IMR-90 (cell line): ENCODE measurements around the gene CST5. TPM values are rescaled to one million over a fixed set of nuclear protein-coding genes. Genes with fewer than 3 reads are reported as not detected.

ENCODE experiments used
- ATAC-seq: fragments of 200-7000 bp; cut with Tn5 transposase; 2 replicates; pipeline ENCODE4 v1.9.1; 2020; ENCODE audit warnings: low read depth, mild to moderate bottlenecking, moderate library complexity
- BruUV-seq: library from RNA; stranded (reverse); fragments of 400-500 nt; replicated peaks from 2 replicates; lab custom pipeline; 2021; lab: Mats Ljungman, UMichigan
- CTCF ChIA-PET: fragments of 300-600 bp; formaldehyde crosslinking; extraction: SDS; loops from one replicate; lab custom pipeline; 2021; ENCODE audit warnings: antibody characterized with exemption; lab: Yijun Ruan, JAX
- POLR2A ChIA-PET: fragments of 300-600 bp; sonication (Branson Sonifier 250); formaldehyde crosslinking; loops from one replicate; lab custom pipeline; 2022; ENCODE audit warnings: antibody characterized with exemption; ENCODE audit not compliant: unreplicated experiment; lab: Charles Lee
- DNase-seq: peaks from one replicate; pipeline ENCODE4 v3.0.0; 2013
- H2AFZ ChIP-seq: replicated peaks from 2 replicates; pipeline ENCODE3; 2013; ENCODE audit warnings: low read length, mild to moderate bottlenecking; ENCODE audit not compliant: poor library complexity
- H2AK5ac ChIP-seq: 2 replicates; pipeline ENCODE4 v1.6.1; 2013; ENCODE audit warnings: low read depth, low read length, inconsistent platforms
- H2AK9ac ChIP-seq: replicated peaks from 2 replicates; pipeline ENCODE3; 2013; ENCODE audit warnings: mild to moderate bottlenecking, low read depth, low read length, moderate library complexity; ENCODE audit not compliant: poor library complexity
- H2BK120ac ChIP-seq: 2 replicates; pipeline ENCODE4 v1.6.1; 2013; ENCODE audit warnings: low read depth, low read length, inconsistent platforms
- H2BK15ac ChIP-seq: 3 replicates; pipeline ENCODE4 v1.6.1; 2013; ENCODE audit warnings: low read depth, low read length, inconsistent platforms
- H2BK20ac ChIP-seq: 2 replicates; pipeline ENCODE4 v1.6.1; 2013; ENCODE audit warnings: low read depth, mild to moderate bottlenecking, inconsistent platforms, low read length, moderate library complexity
- H2BK5ac ChIP-seq: 2 replicates; pipeline ENCODE4 v1.6.1; 2013; ENCODE audit warnings: mild to moderate bottlenecking, low read depth, low read length, inconsistent platforms; ENCODE audit not compliant: poor library complexity, severe bottlenecking
- H3K14ac ChIP-seq: replicated peaks from 2 replicates; pipeline ENCODE4 v1.6.1; 2013; ENCODE audit warnings: low read depth, low read length, inconsistent platforms
- H3K18ac ChIP-seq: 2 replicates; pipeline ENCODE4 v1.6.1; 2013; ENCODE audit warnings: low read depth, low read length, control low read depth
- H3K23ac ChIP-seq: 2 replicates; pipeline ENCODE4 v1.6.1; 2013; ENCODE audit warnings: low read depth, low read length, inconsistent platforms
- H3K27ac ChIP-seq: 2 replicates; pipeline ENCODE4 v1.5.1; 2013; ENCODE audit warnings: mild to moderate bottlenecking, control low read depth, low read length; ENCODE audit not compliant: insufficient read depth
- H3K27me3 ChIP-seq: 2 replicates; pipeline ENCODE4 v1.6.1; 2013; ENCODE audit warnings: low read length; ENCODE audit not compliant: control insufficient read depth, insufficient read depth
- H3K36me3 ChIP-seq: 2 replicates; pipeline ENCODE4 v1.6.1; 2013; ENCODE audit warnings: low read length, mixed read lengths; ENCODE audit not compliant: control insufficient read depth, insufficient read depth
- H3K4ac ChIP-seq: 2 replicates; pipeline ENCODE4 v1.6.1; 2013; ENCODE audit warnings: low read depth, low read length, inconsistent platforms
- H3K4me1 ChIP-seq: 2 replicates; pipeline ENCODE4 v1.6.1; 2013; ENCODE audit warnings: low read length, mixed read lengths; ENCODE audit not compliant: control insufficient read depth, insufficient read depth
- H3K4me2 ChIP-seq: 2 replicates; pipeline ENCODE4 v1.6.1; 2013; ENCODE audit warnings: low read depth, mild to moderate bottlenecking, control low read depth, low read length, moderate library complexity
- H3K4me3 ChIP-seq: 2 replicates; pipeline ENCODE4 v1.5.1; 2013; ENCODE audit warnings: low read depth, mild to moderate bottlenecking, control low read depth, low read length, moderate library complexity; ENCODE audit not compliant: insufficient read depth
- H3K56ac ChIP-seq: 2 replicates; pipeline ENCODE4 v1.6.1; 2013; ENCODE audit warnings: low read length, inconsistent platforms; ENCODE audit not compliant: insufficient read depth; ENCODE audit errors: extremely low read depth
- H3K79me1 ChIP-seq, 2 experiments: 2 replicates each; pipeline ENCODE4 v1.6.1; 2013; ENCODE audit warnings: low read length in 2 of 2, inconsistent platforms in 1 of 2, low read depth in 1 of 2
- H3K9ac ChIP-seq: 2 replicates; pipeline ENCODE4 v1.6.1; 2013; ENCODE audit warnings: low read depth, low read length, control low read depth
- H3K9me1 ChIP-seq: 2 replicates; pipeline ENCODE4 v1.6.1; 2013; ENCODE audit warnings: low read length, inconsistent platforms; ENCODE audit not compliant: insufficient read depth
- H3K9me3 ChIP-seq: 2 replicates; pipeline ENCODE4 v1.6.1; 2013; ENCODE audit warnings: low read length; ENCODE audit not compliant: control insufficient read depth, insufficient read depth
- H4K20me1 ChIP-seq: 2 replicates; pipeline ENCODE4 v1.6.1; 2013; ENCODE audit warnings: low read length, inconsistent platforms; ENCODE audit not compliant: insufficient read depth
- H4K5ac ChIP-seq: 2 replicates; pipeline ENCODE4 v1.6.1; 2013; ENCODE audit warnings: mild to moderate bottlenecking, low read depth, low read length, control low read depth
- H4K8ac ChIP-seq, 2 experiments: 2 replicates each; pipeline ENCODE4 v1.6.1; 2013; ENCODE audit warnings: low read depth in 2 of 2, low read length in 2 of 2, control low read depth in 1 of 2, inconsistent platforms in 1 of 2
- H4K91ac ChIP-seq: 2 replicates; pipeline ENCODE4 v1.6.1; 2013; ENCODE audit warnings: low read depth, low read length, inconsistent platforms; ENCODE audit not compliant: insufficient read depth
- FOS ChIP-seq: fragments of 150-350 bp; IDR thresholded peaks from 2 replicates; pipeline ENCODE4 v1.6.1; 2016; ENCODE audit warnings: low read depth, low read length
- MXI1 ChIP-seq: IDR thresholded peaks from 2 replicates; pipeline ENCODE4 v1.6.1; 2012; ENCODE audit warnings: low read depth, mild to moderate bottlenecking, low read length, moderate library complexity, borderline replicate concordance
- NFE2L2 ChIP-seq: fragments of 150-350 bp; IDR thresholded peaks from 2 replicates; pipeline ENCODE4 v1.6.1; 2016; ENCODE audit warnings: low read depth, mild to moderate bottlenecking, low read length
- RCOR1 ChIP-seq: IDR thresholded peaks from 2 replicates; pipeline ENCODE4 v1.6.1; 2012; ENCODE audit warnings: mild to moderate bottlenecking, low read length, improper control_type of control experiment; ENCODE audit not compliant: insufficient replicate concordance
- RFX5 ChIP-seq: IDR thresholded peaks from 2 replicates; pipeline ENCODE4 v1.8.0; 2012; ENCODE audit warnings: low read depth, mild to moderate bottlenecking, low read length, moderate library complexity
- WGBS, 2 experiments: methylation state at CpG; one replicate each; pipeline versions ENCODE4 v1.1.5 to v1.1.7; 2013; ENCODE audit warnings: missing lambda C conversion rate in 2 of 2; ENCODE audit not compliant: insufficient read length in 1 of 2; ENCODE audit errors: extremely low coverage in 2 of 2; 5-methylcytosine and 5-hydroxymethylcytosine counted together
- dilution Hi-C: fragments of 300-500 bp; cut with HindIII; formaldehyde crosslinking; loops from one replicate; pipeline ENCODE4 v1.14.3; 2018; ENCODE audit warnings: low sequenced_read_pairs; ENCODE audit not compliant: unreplicated experiment
- in situ Hi-C: fragments of 300-500 bp; cut with MboI; formaldehyde crosslinking; loops from 3 replicates; pipeline ENCODE4 v1.14.3; 2019; ENCODE audit warnings: low sequenced_read_pairs, inconsistent platforms, mixed read lengths
- intact Hi-C: fragments of 100-400 bp; cut with micrococcal nuclease; formaldehyde crosslinking; loops from 2 replicates; pipeline ENCODE4 v1.10.0; 2022
- polyA plus RNA-seq, 3 experiments: library from polyadenylated mRNA; depleted of rRNA; stranded (reverse); fragments of >200 nt; gene quantifications; 2 replicates each; pipeline ENCODE4 v1.2.3, GENCODE V29; 2012; ENCODE audit warnings: low replicate concordance in 1 of 3
- total RNA-seq: library from RNA; depleted of rRNA; stranded (reverse); fragments of >200 nt; gene quantifications from 2 replicates; pipeline ENCODE4 v1.2.3, GENCODE V29; 2012
- TF ChIP-seq, protein P1 (sequence below): fragments of 150-350 bp; IDR thresholded peaks from 2 replicates; pipeline ENCODE4 v1.6.1; 2016; ENCODE audit warnings: low read depth, mild to moderate bottlenecking, low read length, moderate library complexity, borderline replicate concordance

CST5 gene
- total and polyA plus RNA-seq, 2 of the 4 experiments (the other 2 are of a cell fraction): not detected

DNA sequence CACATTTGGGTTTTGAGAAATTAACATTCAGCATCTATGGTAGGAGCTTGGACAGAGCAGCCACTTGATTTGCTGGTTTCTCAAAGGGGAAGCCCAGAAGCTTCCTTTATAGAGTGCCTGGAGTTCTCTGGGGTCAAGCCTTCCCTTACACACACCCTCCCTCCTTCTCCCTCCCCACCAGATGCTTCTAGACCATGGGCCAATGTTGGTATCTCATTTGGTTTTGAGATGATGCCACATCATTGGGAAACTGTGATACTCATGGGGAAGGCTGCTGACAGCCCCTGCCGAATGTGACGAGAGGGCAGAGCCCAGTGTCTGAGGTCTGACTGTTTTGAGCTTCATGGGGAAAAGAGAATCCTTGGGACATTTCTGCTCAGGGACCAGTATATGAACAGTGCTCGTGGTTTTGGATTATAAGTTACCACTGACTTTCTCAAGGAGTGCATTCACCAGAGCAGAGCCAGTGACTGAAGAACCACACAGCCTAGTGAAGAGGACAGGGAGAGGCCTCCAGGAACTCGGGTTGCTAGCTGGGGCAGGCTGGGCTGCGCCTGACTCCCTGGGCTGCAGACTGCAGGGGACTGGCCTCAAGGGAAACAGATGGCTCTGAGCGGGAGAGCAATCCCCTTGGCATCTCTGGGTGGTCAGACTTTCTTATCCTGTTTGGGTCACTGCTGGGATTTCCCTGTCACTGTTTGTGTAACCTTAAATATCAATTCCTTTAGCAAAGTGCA is 46.4 kb upstream of the CST5 start:
- H3K9me3 ChIP-seq: no peaks in the 10 kb centered on the region
- H3K9ac ChIP-seq: no peak overlapping the region
- H3K9me1 ChIP-seq: no peaks in the 10 kb centered on the region
- no peaks in the 10 kb centered on the region for H3K4me1 ChIP-seq
- no TSS peak for BruUV-seq
- CTCF ChIA-PET: no interaction called here
- no peaks in the 10 kb centered on the region for H3K36me3 ChIP-seq
- dilution Hi-C loops: no loop called here
- no peak overlapping the region for H3K4me2 ChIP-seq
- H3K56ac ChIP-seq: no peak overlapping the region
- no peaks in the 10 kb centered on the region for H4K20me1 ChIP-seq
- H2AK5ac ChIP-seq: no peak overlapping the region
- POLR2A ChIA-PET: no interaction called here
- no peak for DNase-seq
- no peak overlapping the region for H2BK15ac ChIP-seq
- H3K23ac ChIP-seq: no peak overlapping the region
- no peak overlapping the region for H2AK9ac ChIP-seq
- intact Hi-C loops: no loop called here
- no peak overlapping the region for H3K4me3 ChIP-seq
- TF ChIP-seq, protein P1, sequence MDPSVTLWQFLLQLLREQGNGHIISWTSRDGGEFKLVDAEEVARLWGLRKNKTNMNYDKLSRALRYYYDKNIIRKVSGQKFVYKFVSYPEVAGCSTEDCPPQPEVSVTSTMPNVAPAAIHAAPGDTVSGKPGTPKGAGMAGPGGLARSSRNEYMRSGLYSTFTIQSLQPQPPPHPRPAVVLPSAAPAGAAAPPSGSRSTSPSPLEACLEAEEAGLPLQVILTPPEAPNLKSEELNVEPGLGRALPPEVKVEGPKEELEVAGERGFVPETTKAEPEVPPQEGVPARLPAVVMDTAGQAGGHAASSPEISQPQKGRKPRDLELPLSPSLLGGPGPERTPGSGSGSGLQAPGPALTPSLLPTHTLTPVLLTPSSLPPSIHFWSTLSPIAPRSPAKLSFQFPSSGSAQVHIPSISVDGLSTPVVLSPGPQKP: no peak
- TF ChIP-seq RFX5 (no peak), RCOR1 (no peak), MXI1 (no peak), NFE2L2 (no peak), FOS (no peak)
- H3K14ac ChIP-seq: no peak overlapping the region
- H3K27me3 ChIP-seq: no peaks in the 10 kb centered on the region
- no peak overlapping the region for H3K27ac ChIP-seq
- no peak overlapping the region for H4K5ac ChIP-seq
- no peak overlapping the region for H3K4ac ChIP-seq
- H4K8ac ChIP-seq: no peak overlapping the region
- no peak overlapping the region for H2BK120ac ChIP-seq
- H2BK5ac ChIP-seq: no peak overlapping the region
- H2BK20ac ChIP-seq: no peak overlapping the region
- H3K79me1 ChIP-seq: no peaks in the 10 kb centered on the region
- ATAC-seq: no peak
- H2AFZ ChIP-seq: peak overlapping the region; percentile 21
- no peak overlapping the region for H4K91ac ChIP-seq
- 23% methylated on average over 2 of the region's 6 CpGs; no CpG with 5 or more reads in 1 of the 2 experiments for WGBS, 2 experiments
- no peak overlapping the region for H3K18ac ChIP-seq
- in situ Hi-C loops: loop anchor here (25.0 kb wide), 1 partner anchor 986 kb away; no protein-coding TSS in a partner anchor
